ENCODE data around the gene TSGA10IP.
A peak's percentile ranks its signal among the peaks of the same experiment; 100 is the strongest.

The TSGA10IP gene

DNA sequence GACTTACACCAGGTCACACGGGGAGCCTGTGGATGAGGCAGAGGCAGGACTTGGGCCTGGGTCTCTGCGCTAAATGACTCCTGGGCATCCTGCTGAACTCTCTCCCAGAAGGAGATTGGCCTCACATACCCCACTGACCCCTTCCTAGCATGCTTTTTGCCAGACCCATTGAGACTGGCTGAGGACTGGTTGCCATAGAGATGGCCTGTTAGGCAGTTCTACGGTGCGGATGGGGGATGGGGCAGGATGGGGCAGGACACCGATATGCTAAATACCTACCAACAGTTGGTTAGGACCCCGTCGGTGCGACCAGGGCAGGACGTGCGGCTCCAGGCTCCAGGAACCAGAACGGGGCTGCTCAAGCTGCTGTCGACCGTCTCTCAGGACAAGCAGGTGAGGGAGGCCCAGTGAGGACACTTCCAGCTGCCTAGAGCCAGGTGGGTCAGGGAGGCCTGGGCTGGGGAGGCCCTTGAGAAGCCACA is at the start of gene TSGA10IP:
TSGA10IP (plus strand) TSS at position 51 of the 482 bp plus-strand sequence; CDS start at position 247, 196 bp downstream.
- no peak for DNase-seq

DNA sequence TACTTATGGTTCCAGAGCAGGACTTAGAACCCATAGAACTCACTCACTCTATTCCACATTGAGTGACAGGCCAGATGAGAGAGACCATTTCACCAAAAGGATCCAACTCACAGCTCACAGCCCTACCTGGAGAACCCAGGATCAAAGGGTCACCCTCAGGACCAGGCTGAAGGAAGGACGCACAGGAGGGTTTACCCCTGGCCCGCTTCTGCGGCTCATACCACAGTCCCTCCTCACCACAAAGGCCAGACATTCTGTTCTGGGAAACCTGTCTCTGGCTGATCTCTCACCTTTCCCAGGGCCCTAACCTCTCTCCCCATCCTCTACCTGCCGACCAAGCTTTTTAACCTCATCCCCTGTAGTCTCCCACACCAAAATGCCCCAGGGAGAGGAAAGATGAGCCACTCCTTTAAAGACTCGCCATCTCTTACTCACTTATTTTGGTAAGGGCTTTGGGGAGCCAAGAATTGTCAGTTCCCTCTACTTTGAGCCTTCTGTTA is 49.7 kb upstream of the TSGA10IP start:
- DNase-seq: no peak

DNA sequence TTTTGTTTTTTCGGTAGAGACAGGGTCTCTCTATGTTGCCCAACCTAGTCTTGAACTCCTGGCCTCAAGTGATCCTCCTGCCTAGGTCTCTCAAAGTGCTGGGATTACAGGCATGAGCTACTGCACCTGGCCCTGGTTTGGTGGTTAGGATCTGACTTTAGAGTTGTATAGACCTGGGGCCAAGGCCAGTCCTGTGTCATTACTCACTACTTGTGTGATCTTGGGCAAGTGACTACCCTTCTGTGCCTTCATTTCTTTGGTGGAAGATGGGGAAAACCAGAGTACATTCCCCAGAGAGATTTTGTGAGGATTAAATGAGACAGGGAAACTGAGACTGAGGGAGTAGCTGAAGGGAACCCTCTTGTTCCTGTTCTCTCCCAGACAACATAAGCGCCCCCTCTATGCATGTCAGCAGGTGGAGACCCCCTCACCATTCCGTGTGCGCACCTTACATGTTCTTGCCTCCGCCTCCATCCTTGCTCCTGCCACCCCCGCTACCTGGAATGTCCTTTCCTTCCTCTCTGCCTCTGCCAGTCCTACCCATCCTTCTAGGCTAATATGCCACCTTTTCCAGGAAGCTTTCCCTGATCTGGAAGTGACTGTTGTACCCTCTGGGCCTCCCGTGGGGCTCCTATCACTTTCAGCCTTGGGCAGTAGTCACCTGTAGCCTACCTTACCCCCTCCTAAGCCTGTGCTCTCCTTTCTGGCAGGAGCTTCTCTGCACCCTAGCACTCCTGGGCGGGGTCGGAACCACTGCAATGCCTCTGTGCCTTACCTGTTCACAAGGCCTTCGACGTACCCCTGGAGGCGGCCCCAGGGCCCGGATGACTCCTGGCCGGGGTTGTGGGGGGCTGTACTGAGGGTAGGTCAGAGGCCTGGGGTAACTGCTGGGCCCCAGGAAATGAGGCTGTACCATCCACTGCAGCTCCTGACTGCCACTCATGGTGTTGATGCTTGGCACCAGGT is 49.0 kb upstream of the TSGA10IP start:
- no peak for DNase-seq

DNA sequence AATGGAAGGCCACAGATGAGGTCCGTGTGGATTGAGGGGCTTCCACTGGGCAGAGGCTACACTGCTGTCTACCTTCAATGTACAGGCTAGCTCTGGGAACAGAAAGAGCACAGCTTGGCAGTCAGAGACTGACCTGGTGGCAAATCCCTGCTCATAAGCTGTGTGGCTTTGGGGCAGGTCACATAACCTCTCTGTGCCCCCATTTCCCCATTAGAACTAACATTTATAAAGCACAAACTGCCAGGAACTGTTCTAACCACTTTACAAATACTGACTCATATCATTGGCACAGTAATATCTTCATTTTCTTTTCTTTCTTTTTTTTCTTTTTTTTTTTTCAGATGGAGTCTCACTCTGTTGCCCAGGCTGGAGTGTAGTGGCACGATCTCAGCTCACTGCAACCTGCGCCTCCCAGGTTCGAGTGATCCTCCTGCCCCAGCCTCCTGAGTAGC is 48.2 kb upstream of the TSGA10IP start:
- no peak for DNase-seq

DNA sequence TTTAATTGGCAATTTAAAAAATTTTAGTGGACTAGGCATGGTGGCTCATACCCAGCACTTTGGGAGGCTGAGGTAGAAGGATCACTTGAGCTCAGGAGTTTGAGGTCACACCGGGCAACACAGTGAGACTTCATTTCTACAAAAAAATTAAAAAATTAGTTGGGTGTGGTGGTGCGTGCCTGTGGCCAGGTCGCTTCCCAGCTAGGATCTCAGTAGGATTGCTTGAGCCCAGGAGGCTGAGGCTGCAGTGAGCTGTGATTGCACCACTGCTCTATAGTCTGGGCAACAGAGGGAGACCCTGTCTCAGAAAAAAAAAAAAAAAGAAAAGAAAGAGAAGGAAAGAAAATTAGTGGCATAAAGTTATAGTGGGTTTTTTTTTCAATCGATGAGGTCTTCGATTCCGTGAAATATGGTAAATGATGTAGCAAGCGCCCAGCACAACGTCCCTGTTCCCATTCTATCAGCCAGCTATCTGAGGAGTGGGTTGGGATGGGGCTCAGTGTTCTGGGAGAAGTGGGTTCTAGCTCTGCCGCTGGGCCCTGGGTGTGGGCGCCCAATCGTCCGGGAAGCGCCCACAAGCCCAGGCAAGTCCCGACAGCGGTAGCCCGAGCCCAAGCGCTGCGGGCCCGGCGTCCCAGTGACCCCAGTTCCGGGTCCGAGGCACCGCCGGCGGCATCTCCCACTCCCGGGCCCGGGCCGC is 46.5 kb upstream of the TSGA10IP start:
- DNase-seq: no peak

DNA sequence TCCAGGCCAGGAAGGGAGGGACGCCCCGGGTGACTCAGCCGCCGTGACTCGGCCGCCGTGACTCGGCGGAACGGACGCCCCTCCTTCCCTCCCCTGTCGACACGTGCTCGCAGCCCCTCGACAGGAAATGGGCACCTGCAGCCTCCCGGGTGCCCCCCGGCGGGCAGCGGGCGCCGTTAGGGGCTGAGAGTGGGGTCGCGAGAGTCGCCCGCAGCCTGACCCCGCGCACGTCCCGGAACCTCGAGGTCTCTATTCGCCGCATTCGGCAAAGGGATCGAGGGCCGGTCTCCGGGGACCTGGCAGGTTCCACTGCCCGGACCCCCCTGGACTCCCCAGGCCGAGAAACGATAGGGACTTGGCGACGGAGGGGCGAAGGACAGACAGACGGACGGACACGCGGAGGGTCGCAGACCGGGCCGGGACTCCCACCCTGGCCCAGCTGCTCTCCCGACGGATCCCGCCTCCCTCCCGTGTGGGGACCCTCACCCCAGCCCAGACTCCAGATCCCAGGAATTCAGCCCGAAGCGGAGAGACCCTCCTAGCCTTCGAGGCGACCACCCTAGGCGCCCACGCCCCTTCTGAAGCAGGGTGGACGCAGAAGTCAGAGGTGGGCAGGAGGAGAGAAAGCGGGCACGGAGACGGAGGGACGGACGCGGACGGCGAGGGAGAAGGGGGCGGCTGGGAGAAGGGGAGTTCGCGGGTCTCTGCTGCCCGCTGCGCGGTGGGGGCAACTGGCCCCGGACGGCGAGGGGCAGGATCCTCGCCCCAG is 45.7 kb upstream of the TSGA10IP start:
- DNase-seq: peak; percentile 79 to 85

DNA sequence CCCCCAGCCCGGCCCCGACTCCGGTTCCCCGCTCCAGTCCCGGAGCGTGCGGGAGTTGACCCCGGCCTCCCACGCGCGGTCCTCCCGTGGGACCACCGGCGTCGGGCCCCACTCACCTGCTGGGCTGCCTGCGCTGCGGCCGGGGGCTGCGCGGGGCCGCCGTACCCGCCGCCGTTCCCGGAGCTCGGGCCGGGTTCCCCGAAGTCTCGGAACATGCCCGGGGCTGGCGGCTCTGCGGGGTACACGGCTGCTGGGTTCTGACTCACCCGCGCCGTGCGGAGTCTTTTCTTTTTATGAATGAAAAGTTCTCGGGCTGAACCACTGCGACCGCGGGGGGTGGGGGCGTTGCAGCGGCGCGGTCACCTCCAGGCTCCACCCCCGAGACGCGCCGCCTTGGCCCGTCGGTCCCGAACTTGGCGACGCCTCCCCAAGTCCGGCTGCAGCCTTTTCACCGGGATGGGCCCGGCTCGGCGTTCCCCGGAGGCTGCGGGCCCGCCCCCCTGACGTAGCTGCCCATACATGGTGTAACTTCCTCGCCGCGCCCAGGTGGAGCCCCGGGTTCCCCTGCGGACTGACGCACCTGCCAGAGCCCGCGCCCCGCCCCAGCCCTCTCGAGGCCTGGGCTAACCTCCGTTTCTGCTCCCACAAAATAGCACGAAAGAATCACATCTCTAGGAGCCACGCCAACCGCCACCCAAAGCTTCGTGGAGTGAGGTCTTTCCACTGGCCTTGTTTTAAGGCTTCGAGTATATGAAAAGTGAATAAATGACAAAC is 45.0 kb upstream of the TSGA10IP start, which contains the start of gene FOSL1:
FOSL1 (minus strand) TSS at position 264 of the 774 bp plus-strand sequence; CDS start at position 215, 49 bp downstream.
- peak; percentile 94 to 97 for DNase-seq

DNA sequence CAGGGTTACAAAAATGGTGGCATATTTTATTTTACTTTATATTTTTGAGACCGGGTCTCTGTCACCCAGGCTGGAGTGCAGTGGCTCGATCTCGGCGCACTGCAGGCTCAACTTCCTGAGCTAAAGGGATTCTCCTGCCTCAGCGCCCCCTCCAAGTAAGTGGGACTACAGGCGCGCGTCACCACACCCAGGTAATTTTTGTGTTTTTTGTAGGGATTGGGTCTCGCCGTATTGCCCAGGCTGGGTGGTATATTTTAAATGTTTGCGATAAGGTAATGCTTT is 44.4 kb upstream of the TSGA10IP start:
- DNase-seq: no peak

DNA sequence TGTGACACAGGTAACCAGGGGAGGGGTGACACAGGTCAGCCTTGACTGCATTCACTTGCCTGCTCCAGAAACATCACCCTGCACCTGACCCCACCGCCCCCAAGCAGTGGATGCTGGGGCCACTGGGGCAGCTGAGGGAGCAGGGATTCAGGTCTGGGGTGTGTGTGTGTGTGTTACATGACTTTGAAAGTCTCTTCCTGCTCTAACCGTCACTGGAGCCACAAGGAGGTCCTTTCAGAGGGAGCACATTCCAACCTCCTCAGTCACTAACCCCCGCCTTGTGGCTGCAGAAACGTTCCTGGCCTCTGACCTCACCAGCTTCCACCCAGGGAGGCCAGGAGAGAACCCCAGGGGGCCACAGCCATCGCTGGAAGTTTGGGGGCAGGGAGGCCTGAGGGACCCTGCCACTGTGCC is 42.2 kb upstream of the TSGA10IP start:
- no peak for DNase-seq

DNA sequence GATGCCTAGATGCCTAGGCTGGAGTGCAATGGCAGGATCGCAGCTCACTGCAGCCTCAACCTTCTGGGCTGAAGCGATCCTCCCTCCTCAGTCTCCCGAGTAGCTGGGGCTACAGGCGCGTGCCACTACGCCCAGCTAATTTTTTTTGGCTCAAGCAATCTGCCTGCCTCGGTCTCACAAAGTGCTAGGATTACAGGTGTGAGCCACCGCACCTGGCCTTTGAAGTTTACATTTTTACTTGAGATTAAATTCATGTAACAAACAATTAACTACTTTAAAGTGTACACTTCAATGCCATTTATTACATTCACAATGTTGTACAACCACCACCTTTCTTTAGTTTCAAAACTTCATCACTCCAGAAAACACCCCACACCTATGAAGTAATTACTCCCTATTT is 41.6 kb upstream of the TSGA10IP start:
- DNase-seq: no peak

DNA sequence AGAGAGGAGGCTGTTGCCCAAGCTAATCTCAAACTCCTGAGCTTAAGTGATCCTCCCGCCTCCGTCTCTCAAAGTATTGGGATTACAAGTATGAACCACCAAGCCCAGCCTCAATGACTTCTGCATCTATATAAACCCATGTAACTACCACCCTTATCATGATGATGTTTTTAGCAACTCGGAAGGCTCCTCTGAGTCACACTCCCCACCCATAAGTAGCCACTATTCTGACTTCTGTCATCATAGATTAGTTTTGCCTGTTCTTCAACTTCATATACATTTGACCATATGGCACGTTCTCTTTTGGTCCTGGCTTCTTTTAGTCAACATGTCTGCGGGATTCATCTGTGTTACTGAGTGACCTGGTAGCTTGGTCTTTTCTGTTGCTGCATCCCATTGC is 38.7 kb upstream of the TSGA10IP start:
- DNase-seq: no peak

DNA sequence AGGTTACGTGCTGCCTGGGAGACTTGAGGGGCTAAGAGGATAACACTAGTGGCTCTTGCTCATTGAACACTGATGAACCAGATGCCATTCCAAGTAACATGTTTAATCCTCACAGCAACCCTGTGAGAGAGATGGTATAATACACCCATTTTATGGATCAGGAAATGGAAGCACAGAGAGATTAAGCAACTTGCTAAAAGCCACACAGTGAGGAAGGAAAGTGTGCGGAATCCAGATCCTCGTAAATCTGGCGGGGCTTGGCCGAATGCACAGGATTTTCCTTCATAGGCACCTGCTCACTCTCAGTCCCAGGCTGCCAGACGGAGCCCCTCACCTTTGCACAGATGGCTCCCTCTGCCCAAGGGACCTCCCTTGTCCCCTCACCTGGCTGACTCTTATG is 37.4 kb upstream of the TSGA10IP start:
- no peak for DNase-seq

DNA sequence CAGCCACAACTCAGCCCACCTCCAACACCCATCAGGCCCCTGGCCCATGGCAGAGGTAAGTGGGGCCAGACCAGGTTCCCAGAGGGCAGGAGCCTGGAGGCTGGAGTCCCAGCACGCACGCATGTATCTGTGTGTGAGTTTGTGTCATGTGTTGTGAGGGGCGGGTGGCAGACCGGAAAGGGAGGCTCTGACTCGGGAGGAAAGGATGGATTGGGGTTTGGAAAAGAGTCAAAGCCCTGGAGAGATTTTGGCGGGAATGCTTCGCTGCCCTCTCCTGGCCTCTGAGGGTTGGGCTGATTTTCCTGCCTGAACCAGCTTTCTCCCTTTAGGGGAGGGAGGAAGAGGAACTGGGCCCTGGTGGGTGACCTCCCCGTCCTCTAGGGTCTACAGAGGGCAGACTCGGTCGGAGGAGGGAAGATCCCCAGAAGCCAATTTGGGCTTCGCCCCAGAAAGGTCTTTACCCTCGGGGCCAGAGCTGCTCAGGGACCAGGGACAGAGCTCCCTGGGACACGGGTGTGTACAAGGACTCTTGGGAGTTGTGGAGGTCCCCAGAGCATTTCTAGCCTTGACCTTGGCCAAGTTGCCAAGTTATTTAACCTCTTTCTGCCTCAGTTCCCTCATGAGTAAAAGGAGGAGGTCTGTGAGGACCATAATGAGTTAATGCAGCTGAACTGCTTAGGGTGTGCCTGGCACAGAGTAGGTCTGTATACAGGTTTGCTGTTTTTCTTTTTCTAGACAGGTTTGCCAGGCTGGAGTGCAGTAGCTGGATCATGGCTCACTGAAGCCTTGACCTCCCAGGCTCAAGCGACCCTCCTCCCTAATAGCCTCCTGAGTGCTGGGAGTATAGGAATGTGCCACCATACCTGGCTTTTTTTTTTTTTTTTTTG is 33.4 kb upstream of the TSGA10IP start:
- DNase-seq: no peak

DNA sequence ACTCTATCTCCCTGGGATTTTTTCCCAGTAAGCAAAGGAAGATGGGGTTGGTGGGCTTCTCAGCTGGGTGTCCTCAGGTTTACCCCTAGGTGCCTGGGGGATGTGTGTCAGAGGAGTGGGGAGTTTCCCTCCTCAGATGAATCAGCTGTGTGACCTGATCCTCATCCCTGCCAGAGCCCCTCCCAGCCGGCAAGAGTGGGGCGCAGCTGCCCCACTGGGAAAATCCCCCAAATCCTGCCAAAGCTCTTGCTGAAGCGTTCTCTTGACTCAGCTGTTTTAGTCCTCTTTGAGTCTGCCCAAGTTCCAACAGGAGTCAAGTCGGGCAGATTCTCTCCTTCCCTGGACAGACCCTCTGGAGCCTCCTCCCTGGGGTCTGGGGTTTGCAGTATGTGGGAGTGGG is 32.4 kb upstream of the TSGA10IP start:
- no peak for DNase-seq

DNA sequence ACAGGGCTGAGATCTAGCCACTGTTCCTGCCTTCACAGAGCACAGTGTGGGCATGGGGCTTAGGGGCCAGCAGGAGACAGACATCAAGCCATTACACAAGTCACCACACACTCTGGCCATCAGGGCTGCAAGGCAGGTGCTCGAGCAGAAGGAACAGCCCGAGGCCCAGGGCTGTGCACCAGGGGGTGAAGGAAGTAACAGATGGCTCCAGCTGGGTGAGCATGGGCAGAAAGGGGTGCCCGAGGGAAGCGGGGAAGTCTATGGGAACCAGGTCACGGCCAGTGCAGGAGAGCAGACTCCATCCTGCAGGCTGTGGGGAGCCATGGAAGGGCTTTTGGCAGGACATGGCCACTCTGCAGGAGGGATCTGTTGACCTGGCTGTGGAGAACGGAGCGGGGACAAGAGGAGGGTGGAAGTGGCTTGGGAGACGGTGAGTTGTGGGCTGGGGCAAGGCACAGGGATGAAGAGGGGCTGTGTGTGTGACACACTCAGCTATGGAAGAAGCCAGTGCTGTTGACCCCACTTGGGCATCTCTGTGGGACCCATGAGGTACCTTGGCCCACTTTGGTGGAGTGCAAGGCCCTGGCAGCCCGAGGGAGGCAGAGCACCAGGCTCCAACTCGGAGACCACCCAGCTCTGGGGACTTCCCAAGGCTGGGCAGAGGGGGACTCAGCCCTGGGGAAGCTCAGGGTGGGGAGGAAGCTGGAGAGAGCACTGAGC is 30.0 kb upstream of the TSGA10IP start:
- no peak for DNase-seq

DNA sequence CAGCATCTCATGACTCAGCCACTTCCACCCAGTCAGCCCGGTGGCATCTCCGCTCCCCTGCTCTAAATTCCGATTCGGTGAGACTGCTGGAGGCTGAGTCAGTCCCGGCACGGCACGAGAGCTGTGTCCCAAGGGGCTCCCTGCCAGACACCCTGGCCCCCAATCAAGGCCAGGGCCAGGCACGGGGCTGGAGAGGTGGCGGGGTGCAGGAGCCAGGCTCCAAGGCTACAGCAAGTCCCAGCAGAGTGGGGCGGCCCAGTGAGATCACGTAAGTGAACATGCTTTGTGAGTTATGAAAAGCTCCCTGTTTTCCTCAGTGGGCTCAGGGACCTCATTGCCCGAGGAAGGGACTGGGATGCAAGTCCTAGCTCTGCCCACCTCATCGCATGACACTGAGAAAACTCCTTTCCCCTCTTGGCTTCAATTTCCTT is 29.4 kb upstream of the TSGA10IP start:
- no peak for DNase-seq

DNA sequence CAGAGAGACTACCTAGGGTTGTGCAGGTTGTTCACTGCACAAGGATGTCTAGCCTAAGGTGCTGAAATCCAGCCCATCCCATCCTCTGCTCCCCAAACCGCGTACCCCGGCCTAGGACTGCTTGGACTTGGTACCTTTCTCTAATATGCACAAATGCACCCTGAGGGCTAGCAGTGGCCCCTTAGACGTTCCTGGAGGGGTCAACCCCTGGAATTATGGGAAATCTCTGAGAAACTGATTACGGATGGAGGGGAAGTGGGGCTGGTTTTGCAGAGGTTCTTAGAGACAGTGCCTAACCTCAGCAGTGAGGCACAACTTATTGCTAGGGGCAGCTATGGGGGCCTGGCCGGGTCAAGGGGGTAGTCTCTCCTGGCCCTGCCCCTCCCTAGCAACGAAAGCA is 28.9 kb upstream of the TSGA10IP start:
- DNase-seq: no peak

DNA sequence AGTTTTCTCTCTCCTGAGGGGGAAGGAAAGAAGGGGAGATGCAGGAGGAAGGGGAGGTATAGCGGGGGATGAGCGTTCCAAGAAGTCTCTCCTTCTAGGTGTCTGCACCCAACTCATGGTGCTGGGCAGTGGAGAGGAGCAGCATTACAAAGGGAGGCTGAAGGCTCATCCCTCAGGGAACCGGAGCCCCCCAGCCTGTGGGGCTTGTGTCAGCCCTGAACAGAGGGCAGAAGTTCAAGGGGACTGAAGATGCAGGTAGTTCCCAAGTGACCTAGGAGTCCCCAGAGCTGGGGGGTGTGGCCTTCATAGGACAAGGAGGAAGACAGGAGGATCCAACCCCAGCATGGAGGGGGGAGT is 28.2 kb upstream of the TSGA10IP start:
- no peak for DNase-seq

DNA sequence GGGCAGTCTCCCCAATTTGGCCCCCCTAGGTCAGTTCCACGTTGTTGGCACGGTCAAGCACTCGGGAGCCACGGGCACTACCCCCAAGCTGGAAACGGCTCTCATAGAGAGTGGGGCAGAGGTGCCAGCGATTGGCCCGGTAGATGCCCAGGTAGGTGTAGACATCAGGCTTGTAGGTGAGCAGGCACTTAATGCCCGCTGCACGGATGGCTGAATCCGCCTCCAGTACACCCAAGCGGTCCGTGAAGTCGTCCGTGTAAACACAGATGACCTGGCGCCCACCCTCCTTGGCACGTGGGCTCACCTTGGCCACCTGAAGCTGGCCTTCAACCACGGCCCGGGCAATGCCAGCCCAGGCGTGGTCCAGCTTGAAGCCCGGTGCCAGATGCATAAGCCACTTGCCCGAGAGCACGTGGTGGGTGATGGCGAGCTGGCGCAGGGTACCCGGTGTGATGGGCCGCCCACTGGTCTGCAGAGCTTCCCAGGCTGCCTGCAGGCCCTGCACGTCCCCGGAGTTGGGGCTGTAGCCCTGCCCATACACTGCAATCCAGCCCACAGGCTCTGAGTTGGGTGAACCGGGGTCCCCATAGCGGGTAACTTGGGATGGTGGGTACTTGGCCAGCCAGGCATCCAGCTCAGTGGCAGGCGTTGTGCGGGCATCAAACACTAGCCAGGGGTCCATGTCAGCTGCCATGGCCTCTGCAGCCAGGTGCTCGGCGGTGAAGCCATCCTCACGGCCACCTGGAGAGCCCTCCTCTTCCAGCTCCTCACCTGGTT is 27.7 kb upstream of the TSGA10IP start:
- no peak for DNase-seq

Measured in stimulated activated CD4-positive, alpha-beta T cell treated with anti-CD3 and anti-CD28 coated beads, Interleukin-2, amount 100 ng/mL, for 24 hours (primary cell).